ENCODE results near the gene ADGRE2.

ADGRE2 gene

DNA sequence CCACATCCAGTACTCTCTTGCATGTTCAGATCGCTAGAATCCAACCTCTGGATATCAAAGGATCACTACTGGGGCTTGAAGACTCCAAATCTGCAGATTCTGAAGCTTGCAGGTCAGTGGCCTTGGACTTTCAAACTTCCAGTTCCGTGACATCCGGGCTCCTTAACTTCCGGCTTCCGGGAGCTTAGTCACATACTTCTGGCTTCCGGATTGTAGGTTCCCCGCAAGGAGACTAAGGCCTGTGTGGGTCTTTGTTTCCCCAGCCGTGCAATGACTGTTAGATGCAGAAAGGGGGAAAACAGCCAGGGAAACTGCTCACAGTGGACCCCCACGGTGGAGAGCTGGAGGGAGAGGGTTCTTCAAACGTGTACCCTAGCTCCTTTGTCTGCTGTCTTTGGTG, 47.2 kb downstream of the ADGRE2 start:
- DNase-seq: no peak

DNA sequence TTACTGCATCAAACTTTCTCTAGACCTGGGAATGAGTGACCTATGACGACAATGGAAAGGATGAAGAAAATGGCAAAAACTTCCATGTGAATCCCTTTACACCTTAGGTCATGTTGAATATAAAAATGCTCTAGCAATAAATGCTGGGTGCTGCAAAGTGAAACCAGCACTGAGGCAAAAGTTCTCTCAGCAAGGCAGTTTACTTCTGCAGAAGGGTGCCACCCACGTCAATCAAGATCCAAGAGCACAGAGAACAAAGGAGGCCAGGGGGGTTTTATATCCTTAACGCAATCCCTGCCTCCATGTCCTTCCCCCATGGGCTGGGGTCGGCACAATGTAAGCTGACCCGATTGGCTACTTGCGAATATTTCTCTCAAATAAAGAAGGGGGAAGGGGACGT, 49.8 kb downstream of the ADGRE2 start:
- DNase-seq: no peak

GRCh38 chr19:14722127-14722526, 56.2 kb downstream of the ADGRE2 start:
- DNase-seq: no peak

DNA sequence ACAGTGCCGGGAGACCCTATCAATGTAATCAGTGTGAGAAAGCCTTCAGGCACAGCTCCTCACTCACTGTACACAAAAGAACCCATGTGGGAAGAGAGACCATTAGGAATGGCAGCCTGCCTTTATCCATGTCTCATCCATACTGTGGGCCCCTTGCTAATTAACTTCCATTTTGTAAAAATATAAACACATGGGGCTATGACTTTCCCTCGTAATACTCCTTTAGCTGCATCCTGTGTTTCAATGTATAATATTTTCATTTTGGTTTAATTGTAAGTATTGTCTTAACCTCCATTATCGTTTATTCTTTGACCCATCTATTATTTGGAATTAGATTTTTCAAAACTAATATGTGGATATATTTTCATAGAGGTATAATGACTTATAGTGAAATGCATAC, 59.2 kb downstream of the ADGRE2 start:
- no peak for DNase-seq

GRCh38 chr19:14718522-14719116, 59.7 kb downstream of the ADGRE2 start:
- no peak for DNase-seq

DNA sequence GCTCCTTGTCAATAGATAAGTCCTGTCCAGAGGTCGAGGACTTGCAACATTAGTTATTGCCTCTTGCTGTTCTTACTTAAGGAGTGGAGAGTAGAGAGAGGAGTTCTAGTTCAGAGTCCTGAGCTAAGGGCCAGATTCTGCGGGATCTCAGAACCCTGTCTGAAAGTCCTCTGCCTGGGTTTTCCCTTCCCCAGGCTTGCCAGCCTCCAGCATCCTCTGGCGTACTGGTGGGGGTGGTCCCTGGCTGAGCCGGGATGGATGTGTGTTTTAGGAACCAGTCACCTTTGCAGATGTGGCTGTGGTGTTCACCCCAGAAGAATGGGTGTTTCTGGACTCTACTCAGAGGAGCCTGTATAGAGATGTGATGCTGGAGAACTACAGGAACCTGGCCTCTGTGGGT, 62.5 kb downstream of the ADGRE2 start:
- DNase-seq: no peak

GRCh38 chr19:14704450-14704849, 73.9 kb downstream of the ADGRE2 start:
- DNase-seq: no peak

DNA sequence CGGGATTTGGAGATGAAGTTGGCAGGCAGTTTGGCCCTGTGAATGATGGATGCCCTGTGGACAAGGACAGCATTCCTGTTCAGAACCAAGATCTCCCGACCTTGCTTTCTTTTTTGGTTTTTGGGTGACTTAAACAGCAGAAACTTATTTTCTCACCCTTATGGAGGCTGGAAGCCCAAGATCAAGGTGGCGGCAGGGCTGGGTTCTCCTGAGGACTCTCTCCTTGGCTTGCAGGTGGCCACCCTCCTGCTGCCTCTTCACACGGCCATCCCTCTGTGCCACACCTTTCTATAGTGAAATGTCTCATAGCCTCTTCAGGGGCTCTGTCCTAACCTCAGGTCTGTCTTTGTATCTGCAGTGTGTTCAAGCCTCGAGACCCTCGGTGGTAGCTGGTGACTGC, 74.5 kb downstream of the ADGRE2 start:
- DNase-seq: no peak

DNA sequence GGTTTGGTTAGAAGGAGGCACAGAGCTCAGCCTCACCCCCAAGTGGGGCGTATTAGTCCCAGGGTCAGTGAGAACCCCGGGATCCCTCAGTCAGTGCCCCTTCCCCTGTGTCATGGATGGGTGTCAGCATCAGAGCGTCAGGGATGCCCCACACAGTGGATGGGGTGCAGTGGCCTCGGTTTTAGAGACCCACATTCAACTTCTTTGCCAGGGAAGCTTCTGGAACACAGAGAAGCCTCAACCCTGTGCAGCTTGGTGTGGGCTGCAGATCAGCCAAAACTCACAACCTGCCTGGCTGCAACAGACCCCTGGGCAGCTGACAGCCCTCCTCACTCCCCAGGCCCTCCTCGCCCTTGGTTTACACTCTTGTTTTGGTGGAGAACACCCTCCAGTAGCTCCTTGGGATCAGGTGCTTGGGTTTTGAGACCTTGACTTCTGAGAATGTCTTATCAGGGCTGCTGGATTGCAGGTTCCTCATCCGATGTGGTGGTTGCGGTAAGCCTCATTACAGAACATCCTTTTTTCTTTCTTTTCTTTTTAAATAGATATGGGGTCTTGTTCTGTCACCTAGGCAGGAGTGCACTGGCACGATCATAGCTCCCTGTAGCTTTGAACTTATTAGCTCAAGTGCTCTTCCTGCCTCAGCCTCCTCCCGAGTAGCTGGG, 77.5 kb downstream of the ADGRE2 start:
- DNase-seq: no peak

DNA sequence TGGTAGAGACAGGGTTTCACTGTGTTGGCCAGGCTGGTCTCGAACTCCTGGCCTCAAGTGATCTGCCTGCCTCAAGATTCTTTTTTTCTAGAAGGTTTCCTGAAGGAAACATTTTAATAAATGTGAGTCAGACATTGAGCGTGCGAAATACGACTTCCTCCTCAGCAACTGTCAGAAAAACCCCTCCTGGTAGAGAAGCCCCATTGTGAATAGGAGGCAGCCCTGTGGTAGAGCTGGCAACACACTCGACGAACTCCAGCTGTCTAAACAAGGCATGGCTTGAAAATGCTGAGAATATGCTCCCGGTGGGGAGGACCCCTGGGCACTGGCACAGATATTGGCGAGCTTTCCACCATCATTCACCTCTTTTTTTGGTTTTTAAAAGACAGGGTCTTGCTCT, 78.7 kb downstream of the ADGRE2 start:
- DNase-seq: no peak

- no peak for DNase-seq
These were observed 82.9 kb downstream of the ADGRE2 start for GRCh38 chr19:14695471-14695870.

DNA sequence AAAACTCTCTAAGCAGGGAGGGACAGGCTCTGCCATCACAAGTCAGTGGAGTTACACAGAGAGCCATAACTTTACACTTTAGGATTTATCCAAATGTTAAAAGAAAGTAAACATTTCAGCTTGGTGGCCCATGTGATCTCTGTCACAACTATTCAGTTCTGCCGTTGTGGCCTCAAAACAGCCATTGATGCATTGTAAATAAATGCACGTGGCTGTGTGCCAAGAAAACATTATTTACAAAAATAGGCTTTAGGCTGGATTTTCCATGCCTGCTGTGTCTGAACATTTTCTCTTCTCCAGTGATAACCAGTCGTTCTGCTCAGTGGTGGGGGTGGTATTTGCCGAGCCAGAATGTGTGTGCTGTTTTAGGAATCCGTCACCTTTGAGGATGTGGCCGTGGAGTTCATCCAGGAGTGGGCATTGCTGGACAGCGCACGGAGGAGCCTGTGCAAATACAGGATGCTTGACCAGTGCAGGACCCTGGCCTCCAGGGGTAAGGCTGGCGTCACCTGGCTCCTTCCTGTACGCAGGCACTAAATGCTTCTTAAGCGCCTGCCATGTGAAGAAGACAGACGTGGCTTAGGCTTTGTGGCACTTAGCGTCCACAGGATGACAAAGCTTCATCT, 83.6 kb downstream of the ADGRE2 start:
- no peak for DNase-seq

- peak; percentile 93 for DNase-seq
These were observed 88.5 kb downstream of the ADGRE2 start, which contains the start of gene ZNF333 for GRCh38 chr19:14689598-14690503. ZNF333 (plus strand) TSS chr19:14690048; CDS start chr19:14693492, 3,444 bp downstream.

DNA sequence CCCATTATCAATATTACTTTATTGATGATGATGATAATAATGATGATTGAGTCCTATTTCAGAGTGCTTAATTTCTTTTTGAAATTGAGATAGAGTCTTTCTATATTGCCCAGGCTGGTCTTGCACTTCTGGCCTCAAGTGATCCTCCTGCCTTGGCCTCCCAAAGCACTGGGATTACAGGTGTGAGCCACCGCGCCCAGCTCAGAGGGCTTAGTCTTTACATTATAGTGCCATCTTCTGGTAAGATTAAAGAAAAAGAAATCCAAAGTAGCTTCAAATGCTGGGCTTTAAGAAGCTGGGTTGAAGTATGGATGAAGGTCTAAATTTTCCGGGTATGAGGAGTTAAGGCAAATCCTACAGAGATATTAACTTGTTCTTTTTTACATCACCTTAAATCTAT, 91.9 kb downstream of the ADGRE2 start:
- DNase-seq: peak; percentile 53

- peak; percentile 19 for DNase-seq
These were observed 94.9 kb downstream of the ADGRE2 start for GRCh38 chr19:14683439-14683838.

Measured in hematopoietic multipotent progenitor cell treated with erythropoietin and hydrocortisone succinate and interleukin-3 and kit ligand, for 8 days (in vitro differentiated cells).